ENCODE data around the gene ILF2.

DNA sequence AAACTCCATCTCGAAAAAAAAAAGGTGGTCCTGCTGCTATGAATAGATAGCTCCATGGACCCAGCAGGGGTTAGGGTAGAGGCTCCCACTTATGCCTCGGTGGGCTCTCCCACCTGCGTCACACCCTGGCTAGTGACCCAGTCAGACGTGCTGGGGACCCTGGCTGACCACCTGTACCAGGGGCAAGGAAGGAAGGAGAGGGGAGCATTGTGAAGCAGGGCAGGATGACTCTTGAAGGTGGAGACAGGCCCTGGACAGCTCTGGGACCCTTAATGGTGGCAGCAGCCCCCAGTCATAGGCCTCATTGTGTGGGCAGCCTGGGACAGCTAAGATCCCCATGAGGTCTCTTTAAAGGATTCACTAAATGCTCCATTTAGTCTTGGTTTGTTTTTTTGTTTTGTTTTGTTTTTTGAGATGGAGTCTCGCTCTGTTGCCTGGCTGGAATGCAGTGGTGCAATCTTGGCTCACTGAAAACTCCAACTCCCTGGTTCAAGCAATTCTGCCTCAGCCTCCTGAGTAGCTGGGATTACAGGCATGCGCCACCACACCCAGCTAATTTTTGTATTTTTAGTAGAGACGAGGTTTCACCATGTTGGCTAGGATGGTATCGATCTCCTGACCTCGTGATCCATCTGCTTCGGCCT lies 22.7 kb downstream of the ILF2 start:
- no peak for TF ChIP-seq PATZ1 (tag by site-specific recombination; IDR thresholded peaks at IDR 0.05)
- TF ChIP-seq, protein P1, sequence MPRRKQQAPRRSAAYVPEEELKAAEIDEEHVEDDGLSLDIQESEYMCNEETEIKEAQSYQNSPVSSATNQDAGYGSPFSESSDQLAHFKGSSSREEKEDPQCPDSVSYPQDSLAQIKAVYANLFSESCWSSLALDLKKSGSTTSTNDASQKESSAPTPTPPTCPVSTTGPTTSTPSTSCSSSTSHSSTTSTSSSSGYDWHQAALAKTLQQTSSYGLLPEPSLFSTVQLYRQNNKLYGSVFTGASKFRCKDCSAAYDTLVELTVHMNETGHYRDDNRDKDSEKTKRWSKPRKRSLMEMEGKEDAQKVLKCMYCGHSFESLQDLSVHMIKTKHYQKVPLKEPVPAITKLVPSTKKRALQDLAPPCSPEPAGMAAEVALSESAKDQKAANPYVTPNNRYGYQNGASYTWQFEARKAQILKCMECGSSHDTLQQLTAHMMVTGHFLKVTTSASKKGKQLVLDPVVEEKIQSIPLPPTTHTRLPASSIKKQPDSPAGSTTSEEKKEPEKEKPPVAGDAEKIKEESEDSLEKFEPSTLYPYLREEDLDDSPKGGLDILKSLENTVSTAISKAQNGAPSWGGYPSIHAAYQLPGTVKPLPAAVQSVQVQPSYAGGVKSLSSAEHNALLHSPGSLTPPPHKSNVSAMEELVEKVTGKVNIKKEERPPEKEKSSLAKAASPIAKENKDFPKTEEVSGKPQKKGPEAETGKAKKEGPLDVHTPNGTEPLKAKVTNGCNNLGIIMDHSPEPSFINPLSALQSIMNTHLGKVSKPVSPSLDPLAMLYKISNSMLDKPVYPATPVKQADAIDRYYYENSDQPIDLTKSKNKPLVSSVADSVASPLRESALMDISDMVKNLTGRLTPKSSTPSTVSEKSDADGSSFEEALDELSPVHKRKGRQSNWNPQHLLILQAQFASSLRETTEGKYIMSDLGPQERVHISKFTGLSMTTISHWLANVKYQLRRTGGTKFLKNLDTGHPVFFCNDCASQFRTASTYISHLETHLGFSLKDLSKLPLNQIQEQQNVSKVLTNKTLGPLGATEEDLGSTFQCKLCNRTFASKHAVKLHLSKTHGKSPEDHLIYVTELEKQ (tag by site-specific recombination; IDR thresholded peaks at IDR 0.05; ENCODE audit: borderline replicate concordance): no peak
- no peak for TF ChIP-seq ZNF248 (tag by site-specific recombination; IDR thresholded peaks at IDR 0.05)
- no peak for TF ChIP-seq ZBTB20 (tag by site-specific recombination; IDR thresholded peaks at IDR 0.05)
- TF ChIP-seq ZNF580 (tag by site-specific recombination; IDR thresholded peaks at IDR 0.05): no peak
- TF ChIP-seq, protein P2, sequence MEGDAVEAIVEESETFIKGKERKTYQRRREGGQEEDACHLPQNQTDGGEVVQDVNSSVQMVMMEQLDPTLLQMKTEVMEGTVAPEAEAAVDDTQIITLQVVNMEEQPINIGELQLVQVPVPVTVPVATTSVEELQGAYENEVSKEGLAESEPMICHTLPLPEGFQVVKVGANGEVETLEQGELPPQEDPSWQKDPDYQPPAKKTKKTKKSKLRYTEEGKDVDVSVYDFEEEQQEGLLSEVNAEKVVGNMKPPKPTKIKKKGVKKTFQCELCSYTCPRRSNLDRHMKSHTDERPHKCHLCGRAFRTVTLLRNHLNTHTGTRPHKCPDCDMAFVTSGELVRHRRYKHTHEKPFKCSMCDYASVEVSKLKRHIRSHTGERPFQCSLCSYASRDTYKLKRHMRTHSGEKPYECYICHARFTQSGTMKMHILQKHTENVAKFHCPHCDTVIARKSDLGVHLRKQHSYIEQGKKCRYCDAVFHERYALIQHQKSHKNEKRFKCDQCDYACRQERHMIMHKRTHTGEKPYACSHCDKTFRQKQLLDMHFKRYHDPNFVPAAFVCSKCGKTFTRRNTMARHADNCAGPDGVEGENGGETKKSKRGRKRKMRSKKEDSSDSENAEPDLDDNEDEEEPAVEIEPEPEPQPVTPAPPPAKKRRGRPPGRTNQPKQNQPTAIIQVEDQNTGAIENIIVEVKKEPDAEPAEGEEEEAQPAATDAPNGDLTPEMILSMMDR (tag by site-specific recombination; IDR thresholded peaks at IDR 0.05): no peak
- TF ChIP-seq ZNF629 (tag by site-specific recombination; IDR thresholded peaks at IDR 0.05): no peak
- TF ChIP-seq REPIN1 (tag by site-specific recombination; IDR thresholded peaks at IDR 0.05; ENCODE audit: low read depth): no peak
- TF ChIP-seq ZNF664 (tag by site-specific recombination; IDR thresholded peaks at IDR 0.05): no peak
- no peak for TF ChIP-seq FEZF1 (tag by site-specific recombination; IDR thresholded peaks at IDR 0.05)
- TF ChIP-seq TRIM28 (IDR thresholded peaks at IDR 0.05; ENCODE audit: borderline replicate concordance, low read length): no peak
